D721Med (cell line): ENCODE data around the gene SYNE2.

Source experiments
- DNase-seq: peaks from one replicate; pipeline ENCODE4 v3.0.0; 2011; ENCODE audit warnings: low spot score; ENCODE audit not compliant: insufficient read length
- FAIRE-seq: peaks from 2 replicates; lab custom pipeline; 2011; peaks lifted over from hg19 to GRCh38; lab: Jason Lieb, UNC
- TF ChIP-seq, protein P1 (sequence below): IDR thresholded peaks from 2 replicates; pipeline ENCODE4 v1.5.1; 2012; ENCODE audit warnings: mild to moderate bottlenecking, control low read depth; ENCODE audit not compliant: insufficient read depth; ENCODE audit errors: missing control alignments

SYNE2 gene

DNA sequence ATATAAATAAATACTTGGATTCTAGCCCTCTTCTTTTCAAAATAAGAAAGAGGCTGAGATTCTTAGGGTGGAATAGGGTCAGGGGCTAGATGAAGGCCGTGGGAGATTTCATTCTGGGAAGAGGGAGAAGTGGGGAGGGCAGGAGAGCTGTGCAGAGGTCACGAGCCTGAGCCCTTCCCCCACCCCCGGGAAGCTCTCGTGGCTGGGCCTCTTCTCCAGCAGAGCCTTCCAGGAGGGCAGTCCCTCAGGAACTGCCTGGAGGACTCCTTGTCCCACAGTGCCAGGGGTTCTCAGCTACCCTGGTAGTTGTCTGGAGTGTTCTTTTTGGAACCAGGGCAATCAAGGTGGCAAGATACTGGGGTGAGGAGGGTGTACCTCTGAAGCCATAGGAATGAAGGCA lies 347.4 kb downstream of the SYNE2 start:
- TF ChIP-seq, protein P1, sequence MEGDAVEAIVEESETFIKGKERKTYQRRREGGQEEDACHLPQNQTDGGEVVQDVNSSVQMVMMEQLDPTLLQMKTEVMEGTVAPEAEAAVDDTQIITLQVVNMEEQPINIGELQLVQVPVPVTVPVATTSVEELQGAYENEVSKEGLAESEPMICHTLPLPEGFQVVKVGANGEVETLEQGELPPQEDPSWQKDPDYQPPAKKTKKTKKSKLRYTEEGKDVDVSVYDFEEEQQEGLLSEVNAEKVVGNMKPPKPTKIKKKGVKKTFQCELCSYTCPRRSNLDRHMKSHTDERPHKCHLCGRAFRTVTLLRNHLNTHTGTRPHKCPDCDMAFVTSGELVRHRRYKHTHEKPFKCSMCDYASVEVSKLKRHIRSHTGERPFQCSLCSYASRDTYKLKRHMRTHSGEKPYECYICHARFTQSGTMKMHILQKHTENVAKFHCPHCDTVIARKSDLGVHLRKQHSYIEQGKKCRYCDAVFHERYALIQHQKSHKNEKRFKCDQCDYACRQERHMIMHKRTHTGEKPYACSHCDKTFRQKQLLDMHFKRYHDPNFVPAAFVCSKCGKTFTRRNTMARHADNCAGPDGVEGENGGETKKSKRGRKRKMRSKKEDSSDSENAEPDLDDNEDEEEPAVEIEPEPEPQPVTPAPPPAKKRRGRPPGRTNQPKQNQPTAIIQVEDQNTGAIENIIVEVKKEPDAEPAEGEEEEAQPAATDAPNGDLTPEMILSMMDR, result no peak
- FAIRE-seq, result no peak

DNA sequence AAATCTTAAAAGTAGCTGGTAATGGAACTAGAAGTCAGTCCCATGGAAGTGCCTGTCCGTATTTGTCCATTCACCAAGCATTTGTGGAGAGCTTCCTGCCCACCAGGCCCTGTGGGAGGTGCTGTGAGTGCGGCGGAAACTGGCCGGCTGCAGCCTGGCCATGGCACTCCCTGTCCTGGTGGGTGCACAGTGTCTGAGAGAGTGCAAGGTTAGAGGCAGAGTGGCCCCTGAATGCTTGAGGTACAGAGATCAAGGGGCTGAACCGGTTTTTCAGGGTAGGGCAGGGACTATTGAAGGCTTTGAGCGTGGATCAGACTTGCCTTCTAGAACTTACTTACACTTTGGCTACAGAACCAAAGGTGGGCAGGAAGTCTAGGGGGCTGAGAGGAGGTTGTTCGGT lies 348.5 kb downstream of the SYNE2 start:
- FAIRE-seq (no peak), DNase-seq (no peak)
- TF ChIP-seq, protein P1, result no peak

More for the DNA sequence above, 347.4 kb downstream of the SYNE2 start:
- DNase-seq, result no peak

DNA sequence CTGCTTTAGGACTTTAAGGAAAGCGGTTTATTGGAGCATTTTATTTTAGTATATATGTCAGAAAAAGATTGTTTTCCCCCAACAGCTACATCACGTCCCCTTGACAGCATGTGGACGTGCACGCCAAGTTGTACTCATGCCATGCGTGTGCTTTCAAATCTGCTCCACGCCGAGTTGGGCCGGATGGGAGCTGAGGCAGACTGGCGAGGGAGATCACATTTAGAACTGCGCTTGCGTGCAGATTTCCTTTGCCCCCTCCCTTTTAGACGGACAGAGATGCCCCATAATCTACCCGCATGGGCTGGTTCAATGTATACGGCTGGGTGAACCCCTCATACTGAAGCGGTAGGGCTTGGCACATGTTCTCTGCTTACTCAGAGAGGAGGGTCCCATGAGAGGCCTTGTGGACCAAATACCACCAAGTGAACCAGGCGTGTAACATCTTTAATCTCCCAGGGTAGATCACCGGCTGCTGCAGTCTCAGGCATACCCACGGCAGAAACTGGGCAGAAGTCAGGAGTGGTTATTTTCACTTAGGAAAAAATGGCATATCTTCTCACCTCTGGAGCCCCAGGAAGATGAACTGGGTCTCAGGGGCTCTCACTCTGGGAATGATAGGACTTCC lies 349.2 kb downstream of the SYNE2 start:
- TF ChIP-seq, protein P1, result no peak
- no peak for FAIRE-seq
- DNase-seq, result no peak

DNA sequence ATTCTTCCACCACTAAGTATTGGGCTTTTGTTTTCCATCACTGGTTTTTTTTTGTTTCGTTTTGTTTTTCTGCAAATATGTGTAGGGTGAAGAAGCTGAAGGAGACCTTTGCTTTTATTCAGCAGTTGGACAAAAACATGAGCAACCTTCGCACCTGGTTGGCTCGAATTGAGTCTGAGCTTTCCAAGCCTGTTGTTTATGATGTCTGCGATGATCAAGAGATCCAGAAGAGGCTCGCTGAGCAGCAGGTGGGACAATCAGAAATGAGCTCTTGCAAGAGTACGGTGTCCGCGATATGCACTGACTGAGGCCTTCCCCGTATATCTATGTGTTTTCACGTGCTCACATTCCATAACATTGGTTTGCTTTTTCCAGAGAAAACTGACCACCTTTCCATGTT lies 349.9 kb downstream of the SYNE2 start:
- DNase-seq (no peak), FAIRE-seq (no peak)
- TF ChIP-seq, protein P1, result no peak

DNA sequence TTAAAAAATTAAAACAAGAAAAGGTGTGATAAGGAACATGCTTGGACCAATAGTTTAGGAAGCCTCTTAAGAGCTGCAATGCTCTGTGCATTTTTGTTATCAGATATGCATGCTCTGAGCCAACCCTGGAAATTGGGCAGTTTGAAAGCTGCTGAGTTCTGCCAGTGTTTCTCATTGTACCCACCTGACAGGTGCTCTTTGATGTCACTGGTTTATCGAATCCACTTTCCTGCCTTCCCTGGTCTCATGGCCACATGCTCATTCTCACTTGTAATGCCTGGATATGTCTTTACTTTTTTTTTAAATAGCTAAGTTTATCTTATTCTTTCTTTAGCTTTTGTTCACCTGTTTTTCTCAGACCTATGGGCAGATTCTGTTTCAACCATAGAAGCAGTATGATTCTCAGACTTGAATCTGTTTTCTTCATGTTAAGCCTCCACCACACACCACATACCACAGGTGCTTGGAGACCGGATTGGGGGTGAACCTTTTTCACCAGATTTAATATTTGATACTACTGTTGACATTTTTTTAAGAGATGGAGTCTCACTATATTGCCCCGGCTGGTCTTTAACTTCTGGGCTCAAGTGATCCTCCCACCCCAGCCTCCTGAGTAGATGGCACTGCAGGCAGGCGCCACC lies 350.7 kb downstream of the SYNE2 start:
- FAIRE-seq (no peak), DNase-seq (no peak)
- TF ChIP-seq, protein P1, result no peak

DNA sequence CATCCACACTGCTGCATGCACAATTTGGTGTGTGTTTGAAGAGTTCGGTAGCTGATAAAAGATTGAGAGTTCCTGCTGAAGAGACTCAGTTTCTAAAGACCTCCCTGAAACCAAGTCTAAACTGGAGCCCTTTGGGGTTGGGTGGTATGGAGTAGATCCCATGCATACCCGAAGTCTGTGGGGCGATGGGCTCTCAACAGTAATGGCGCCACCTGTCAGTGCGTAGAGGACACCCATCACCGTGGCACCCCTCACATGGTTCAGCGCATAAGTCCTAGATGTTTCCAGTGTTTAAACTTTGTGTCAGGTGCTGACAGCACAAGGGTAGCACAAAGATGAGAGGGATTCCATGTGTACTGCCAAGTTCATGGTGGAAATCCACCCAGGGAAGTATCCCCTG lies 355.5 kb downstream of the SYNE2 start:
- no peak for FAIRE-seq
- no peak for DNase-seq
- TF ChIP-seq, protein P1, result no peak

DNA sequence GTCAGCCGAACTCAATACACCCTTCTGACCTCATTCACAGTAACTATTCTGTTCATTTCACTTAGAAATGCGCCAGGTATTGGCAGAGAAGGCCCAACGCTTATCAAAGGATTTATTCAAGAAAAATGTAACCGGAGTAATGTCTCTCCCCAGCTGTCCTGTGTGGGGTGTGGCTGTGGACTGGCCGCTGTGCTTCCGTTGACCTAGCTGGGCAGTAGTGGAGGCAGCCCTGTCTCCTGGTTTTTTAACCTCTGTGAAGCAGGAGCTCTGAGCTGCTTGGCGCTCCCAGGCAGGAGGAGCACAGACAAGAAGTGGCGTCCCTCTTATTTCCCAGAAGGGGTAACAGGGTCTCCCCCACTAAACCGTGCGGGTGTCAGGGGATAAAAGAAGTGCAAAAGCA lies 356.2 kb downstream of the SYNE2 start:
- FAIRE-seq (no peak), DNase-seq (no peak)
- TF ChIP-seq, protein P1, result no peak
